HCT116 (cell line): Measurements from ENCODE around the gene FAM219A. TPM values are rescaled to one million over a fixed set of nuclear protein-coding genes. Genes with fewer than 3 reads are reported as not detected.

Source experiments
- ATAC-seq: fragments of 200-7000 bp; cut with Tn5 transposase; 2 replicates; pipeline ENCODE4 v1.9.1; 2020; ENCODE audit warnings: mild to moderate bottlenecking, moderate library complexity
- BruUV-seq: library from RNA; stranded (reverse); fragments of 400-500 nt; replicated peaks from 2 replicates; lab custom pipeline; 2021; lab: Mats Ljungman, UMichigan
- CTCF ChIA-PET: fragments of 300-600 bp; sonication (Branson Sonifier 250); formaldehyde crosslinking; loops from one replicate; lab custom pipeline; 2021; ENCODE audit warnings: antibody characterized with exemption; lab: Charles Lee
- POLR2A ChIA-PET: fragments of 300-600, 350-600 bp; sonication (Branson Sonifier 250); formaldehyde crosslinking; loops from one replicate; lab custom pipeline; 2021; ENCODE audit warnings: antibody characterized with exemption; lab: Charles Lee
- RAD21 ChIA-PET, 2 experiments: fragments of 300-600 bp; sonication (Branson Sonifier 250); formaldehyde crosslinking; loops; one replicate each; lab custom pipeline; 2023; ENCODE audit warnings: low total read pairs in 2 of 2; ENCODE audit not compliant: uncharacterized antibody in 2 of 2, unreplicated experiment in 2 of 2, low non-redundant PET in 1 of 2; lab: Charles Lee
- DNase-seq: peaks from one replicate; pipeline ENCODE4 v3.0.0-alpha.2; 2010; ENCODE audit warnings: low read depth, low spot score
- H2AFZ ChIP-seq: fragments of 200-600 bp; shearing (Covaris generic), sonication (generic); 2 replicates; pipeline ENCODE4 v1.6.1; 2017; ENCODE audit warnings: low read depth, mixed run types, mixed read lengths, antibody characterized with exemption, low read length; ENCODE audit not compliant: poor library complexity, severe bottlenecking
- H3K27ac ChIP-seq: 2 replicates; pipeline ENCODE4 v1.5.1; 2012; ENCODE audit warnings: low read depth, low read length
- H3K27me3 ChIP-seq: fragments of 200-600 bp; sonication (generic); 2 replicates; pipeline ENCODE4 v1.6.1; 2016; ENCODE audit warnings: mixed run types, low read length, mixed read lengths; ENCODE audit not compliant: insufficient read depth
- H3K36me3 ChIP-seq, 2 experiments: fragments of 200-500 bp in 1 of 2; fragments of 200-600 bp in 1 of 2; sonication (Bioruptor generic) in 1 of 2; sonication (generic) in 1 of 2; 2 replicates each; pipeline versions ENCODE4 v1.5.1 to v1.6.1; 2014 to 2016; ENCODE audit warnings: low read length in 2 of 2, inconsistent platforms in 1 of 2, mixed read lengths in 1 of 2, mixed run types in 1 of 2; ENCODE audit not compliant: insufficient read depth in 2 of 2, control insufficient read depth in 1 of 2
- H3K4me1 ChIP-seq, 2 experiments: fragments of 200-600 bp in 1 of 2; sonication (generic) in 1 of 2; 2 replicates each; pipeline versions ENCODE4 v1.5.1 to v1.6.1; 2012 to 2017; ENCODE audit warnings: low read length in 2 of 2, inconsistent platforms in 1 of 2, mild to moderate bottlenecking in 1 of 2, mixed read lengths in 1 of 2, mixed run types in 1 of 2, moderate library complexity in 1 of 2; ENCODE audit not compliant: insufficient read depth in 2 of 2, control insufficient read depth in 1 of 2
- H3K4me2 ChIP-seq: fragments of 200-600 bp; sonication (generic); 2 replicates; pipeline ENCODE4 v1.6.1; 2017; ENCODE audit warnings: mixed run types, low read length, mixed read lengths
- H3K4me3 ChIP-seq, 2 experiments: fragments of 200-600 bp in 1 of 2; sonication (generic) in 1 of 2; replicated peaks in 1 of 2; 2 replicates each; pipeline ENCODE4 v1.5.1; 2011 to 2016; ENCODE audit warnings: low read length in 2 of 2, control low read depth in 1 of 2, low read depth in 1 of 2, mild to moderate bottlenecking in 1 of 2, mixed read lengths in 1 of 2, mixed run types in 1 of 2
- H3K79me2 ChIP-seq: fragments of 200-600 bp; sonication (generic); 2 replicates; pipeline ENCODE4 v1.6.1; 2017; ENCODE audit warnings: mild to moderate bottlenecking, mixed run types, low read length, moderate library complexity, mixed read lengths; ENCODE audit not compliant: insufficient read depth
- H3K9ac ChIP-seq: fragments of 200-600 bp; sonication (generic); 2 replicates; pipeline ENCODE4 v1.6.1; 2016; ENCODE audit warnings: low read length, mixed read lengths
- H3K9me2 ChIP-seq: fragments of 200-600 bp; sonication (generic), shearing (Covaris generic); 2 replicates; pipeline ENCODE4 v1.6.1; 2017; ENCODE audit warnings: mixed run types, mild to moderate bottlenecking, moderate library complexity; ENCODE audit not compliant: insufficient read depth
- H3K9me3 ChIP-seq, 2 experiments: fragments of 200-500 bp in 1 of 2; fragments of 200-600 bp in 1 of 2; sonication (Bioruptor generic) in 1 of 2; sonication (generic) in 1 of 2; 2 replicates each; pipeline ENCODE4 v1.6.1; 2014 to 2017; ENCODE audit warnings: low read length in 2 of 2, mixed read lengths in 2 of 2, inconsistent platforms in 1 of 2, low read depth in 1 of 2, mild to moderate bottlenecking in 1 of 2, mixed run types in 1 of 2, moderate library complexity in 1 of 2; ENCODE audit not compliant: control insufficient read depth in 1 of 2, insufficient read depth in 1 of 2
- H4K20me1 ChIP-seq: fragments of 200-600 bp; sonication (generic), shearing (Covaris generic); 2 replicates; pipeline ENCODE4 v1.6.1; 2017; ENCODE audit warnings: mixed run types, mild to moderate bottlenecking, moderate library complexity; ENCODE audit not compliant: insufficient read depth
- EGR1 ChIP-seq: IDR thresholded peaks from 2 replicates; pipeline ENCODE4 v1.6.1; 2012; ENCODE audit warnings: low read depth
- ELF1 ChIP-seq: IDR thresholded peaks from 2 replicates; pipeline ENCODE4 v1.6.1; 2012; ENCODE audit warnings: low read depth, borderline replicate concordance
- FOSL1 ChIP-seq: IDR thresholded peaks from 2 replicates; pipeline ENCODE4 v1.6.1; 2012; ENCODE audit warnings: low read depth
- POLR2AphosphoS5 ChIP-seq: IDR thresholded peaks from 2 replicates; pipeline ENCODE4 v1.6.1; 2011; ENCODE audit warnings: mild to moderate bottlenecking, low read depth, low read length, moderate library complexity
- ZNF274 ChIP-seq: fragments of 200-500 bp; sonication (Bioruptor generic); IDR thresholded peaks from 2 replicates; pipeline ENCODE4 v1.6.1; 2014; ENCODE audit warnings: mild to moderate bottlenecking, low read depth, low read length, inconsistent platforms
- intact Hi-C: fragments of 100-400 bp; cut with micrococcal nuclease; formaldehyde crosslinking; loops from 2 replicates; pipeline ENCODE4 v1.10.0; 2022
- total RNA-seq: library from RNA; stranded (reverse); gene quantifications from one replicate; pipeline ENCODE4 v1.2.1, GENCODE V29; 2021; ENCODE audit not compliant: unreplicated experiment
- TF ChIP-seq, protein P1 (sequence below): IDR thresholded peaks from 2 replicates; pipeline ENCODE4 v1.6.1; 2012; ENCODE audit warnings: low read depth
- TF ChIP-seq, protein P2 (sequence below): IDR thresholded peaks from 2 replicates; pipeline ENCODE4 v1.6.1; 2011; ENCODE audit warnings: mild to moderate bottlenecking, low read length, moderate library complexity; ENCODE audit not compliant: insufficient replicate concordance; ENCODE audit errors: extremely low read depth
- TF ChIP-seq, protein P3 (sequence below): IDR thresholded peaks from 2 replicates; pipeline ENCODE4 v1.6.1; 2012

Gene FAM219A
- total RNA-seq, 1 experiment from 2014 or later: 13.4 TPM

DNA sequence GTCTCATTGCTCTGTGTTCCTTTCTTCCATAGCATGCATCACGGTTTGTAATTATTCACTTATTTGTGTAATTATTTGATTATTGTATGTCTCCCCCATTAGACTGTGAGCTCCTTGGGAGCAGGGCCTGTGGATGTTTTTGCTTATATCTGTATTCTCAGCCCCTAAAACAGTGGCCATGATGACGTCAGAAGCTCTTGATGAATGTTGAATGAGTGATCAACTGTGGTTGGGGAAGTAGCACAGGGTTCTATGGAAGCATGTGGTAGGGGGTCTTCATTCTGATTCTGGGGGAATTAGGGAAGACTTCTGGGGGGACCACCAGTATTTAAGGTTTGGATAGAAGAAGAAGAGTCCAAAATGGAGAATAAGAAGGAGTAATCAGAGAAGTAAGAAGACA lies 6.2 kb upstream of the FAM219A start (continued):
- TF ChIP-seq, protein P1, sequence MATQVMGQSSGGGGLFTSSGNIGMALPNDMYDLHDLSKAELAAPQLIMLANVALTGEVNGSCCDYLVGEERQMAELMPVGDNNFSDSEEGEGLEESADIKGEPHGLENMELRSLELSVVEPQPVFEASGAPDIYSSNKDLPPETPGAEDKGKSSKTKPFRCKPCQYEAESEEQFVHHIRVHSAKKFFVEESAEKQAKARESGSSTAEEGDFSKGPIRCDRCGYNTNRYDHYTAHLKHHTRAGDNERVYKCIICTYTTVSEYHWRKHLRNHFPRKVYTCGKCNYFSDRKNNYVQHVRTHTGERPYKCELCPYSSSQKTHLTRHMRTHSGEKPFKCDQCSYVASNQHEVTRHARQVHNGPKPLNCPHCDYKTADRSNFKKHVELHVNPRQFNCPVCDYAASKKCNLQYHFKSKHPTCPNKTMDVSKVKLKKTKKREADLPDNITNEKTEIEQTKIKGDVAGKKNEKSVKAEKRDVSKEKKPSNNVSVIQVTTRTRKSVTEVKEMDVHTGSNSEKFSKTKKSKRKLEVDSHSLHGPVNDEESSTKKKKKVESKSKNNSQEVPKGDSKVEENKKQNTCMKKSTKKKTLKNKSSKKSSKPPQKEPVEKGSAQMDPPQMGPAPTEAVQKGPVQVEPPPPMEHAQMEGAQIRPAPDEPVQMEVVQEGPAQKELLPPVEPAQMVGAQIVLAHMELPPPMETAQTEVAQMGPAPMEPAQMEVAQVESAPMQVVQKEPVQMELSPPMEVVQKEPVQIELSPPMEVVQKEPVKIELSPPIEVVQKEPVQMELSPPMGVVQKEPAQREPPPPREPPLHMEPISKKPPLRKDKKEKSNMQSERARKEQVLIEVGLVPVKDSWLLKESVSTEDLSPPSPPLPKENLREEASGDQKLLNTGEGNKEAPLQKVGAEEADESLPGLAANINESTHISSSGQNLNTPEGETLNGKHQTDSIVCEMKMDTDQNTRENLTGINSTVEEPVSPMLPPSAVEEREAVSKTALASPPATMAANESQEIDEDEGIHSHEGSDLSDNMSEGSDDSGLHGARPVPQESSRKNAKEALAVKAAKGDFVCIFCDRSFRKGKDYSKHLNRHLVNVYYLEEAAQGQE: no peak
- TF ChIP-seq POLR2AphosphoS5 (no peak), ELF1 (no peak), EGR1 (no peak), ZNF274 (no peak)
- TF ChIP-seq, protein P2, sequence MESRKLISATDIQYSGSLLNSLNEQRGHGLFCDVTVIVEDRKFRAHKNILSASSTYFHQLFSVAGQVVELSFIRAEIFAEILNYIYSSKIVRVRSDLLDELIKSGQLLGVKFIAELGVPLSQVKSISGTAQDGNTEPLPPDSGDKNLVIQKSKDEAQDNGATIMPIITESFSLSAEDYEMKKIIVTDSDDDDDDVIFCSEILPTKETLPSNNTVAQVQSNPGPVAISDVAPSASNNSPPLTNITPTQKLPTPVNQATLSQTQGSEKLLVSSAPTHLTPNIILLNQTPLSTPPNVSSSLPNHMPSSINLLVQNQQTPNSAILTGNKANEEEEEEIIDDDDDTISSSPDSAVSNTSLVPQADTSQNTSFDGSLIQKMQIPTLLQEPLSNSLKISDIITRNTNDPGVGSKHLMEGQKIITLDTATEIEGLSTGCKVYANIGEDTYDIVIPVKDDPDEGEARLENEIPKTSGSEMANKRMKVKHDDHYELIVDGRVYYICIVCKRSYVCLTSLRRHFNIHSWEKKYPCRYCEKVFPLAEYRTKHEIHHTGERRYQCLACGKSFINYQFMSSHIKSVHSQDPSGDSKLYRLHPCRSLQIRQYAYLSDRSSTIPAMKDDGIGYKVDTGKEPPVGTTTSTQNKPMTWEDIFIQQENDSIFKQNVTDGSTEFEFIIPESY: no peak

DNA sequence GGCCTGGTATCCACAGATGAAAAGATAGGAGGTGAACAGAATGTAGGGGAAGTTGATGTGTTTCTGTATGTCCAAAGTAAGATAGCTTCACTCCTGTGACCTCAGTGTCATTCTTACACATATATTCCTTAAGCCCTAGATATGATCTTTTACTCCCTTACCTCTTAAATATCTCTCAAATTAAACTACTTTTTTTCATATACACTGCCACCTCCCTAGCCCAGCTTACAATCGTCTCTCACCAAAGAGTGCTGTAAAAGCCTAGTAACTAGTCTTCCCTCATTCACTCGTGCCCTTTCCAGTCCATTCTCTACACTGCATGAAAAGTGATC lies 5.5 kb upstream of the FAM219A start:
- CTCF ChIA-PET: interaction anchor here (1.6 kb wide), 1 partner anchor 25 kb away, joined by 5 read pairs; no protein-coding TSS in a partner anchor
- H3K4me2 ChIP-seq: peak overlapping the region; percentile 45
- 0 out of 2 replicates have a peak, but pooled peaks have one; percentile 0 for TF ChIP-seq FOSL1
- TF ChIP-seq, protein P3, sequence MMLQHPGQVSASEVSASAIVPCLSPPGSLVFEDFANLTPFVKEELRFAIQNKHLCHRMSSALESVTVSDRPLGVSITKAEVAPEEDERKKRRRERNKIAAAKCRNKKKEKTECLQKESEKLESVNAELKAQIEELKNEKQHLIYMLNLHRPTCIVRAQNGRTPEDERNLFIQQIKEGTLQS: no peak
- TF ChIP-seq, all 23 proteins: peak for 1
- no peaks in the 10 kb centered on the region for H3K9me2 ChIP-seq
- no peaks in the 10 kb centered on the region for H3K79me2 ChIP-seq
- H3K4me3 ChIP-seq: no peak overlapping the region
- ATAC-seq (peak; percentile 11; the same call in 1 of the 2 replicates), DNase-seq (no peak)
- no TSS peak for BruUV-seq
- no peak overlapping the region for H3K9ac ChIP-seq
- no peaks in the 10 kb centered on the region for H3K27me3 ChIP-seq
- ChIA-PET RAD21 (no interaction called here), POLR2A (no interaction called here)
- no peaks in the 10 kb centered on the region for H3K9me3 ChIP-seq
- H3K4me1 ChIP-seq: peaks cover 10 to 27% of the 10 kb centered on the region in 2 experiments
- H3K27ac ChIP-seq: no peak overlapping the region; the same call in 1 of the 2 replicates
- intact Hi-C loops: no loop called here
- no peaks in the 10 kb centered on the region for H4K20me1 ChIP-seq
- no peak overlapping the region for H2AFZ ChIP-seq
- H3K36me3 ChIP-seq: no peaks in the 10 kb centered on the region
